ENCODE measurements around the gene SYNPO2. TPM values are rescaled to one million over a fixed set of nuclear protein-coding genes. Genes with fewer than 3 reads are reported as not detected.

The SYNPO2 gene
- total RNA-seq, 1 experiment from 2014 or later, result 0.93 TPM

GRCh38 chr4:118953276-118953675 is 64.6 kb downstream of the SYNPO2 start:
- no peak overlapping the region for H3K9ac ChIP-seq (ENCODE audit: low read length)
- no peaks in the 10 kb centered on the region for H3K79me2 ChIP-seq (ENCODE audit: insufficient read depth, low read length)
- no peak overlapping the region for H3K27ac ChIP-seq (ENCODE audit: low read depth, low read length)
- no peak overlapping the region for H3K4me2 ChIP-seq (ENCODE audit: low read length)
- no peak overlapping the region for H3K4me3 ChIP-seq (replicated peaks in 1 of 2; ENCODE audit: low read depth in 1 of 2, low read length in 2 of 2)
- no peaks in the 10 kb centered on the region for H3K27me3 ChIP-seq (ENCODE audit: insufficient read depth, low read length)
- H3K4me1 ChIP-seq (ENCODE audit: control insufficient read depth in 1 of 2, insufficient read depth in 2 of 2, low read length in 2 of 2), result no peaks in the 10 kb centered on the region
- H3K9me3 ChIP-seq (ENCODE audit: control insufficient read depth in 1 of 2, insufficient read depth in 1 of 2, low read depth in 1 of 2, low read length in 2 of 2), result no peaks in the 10 kb centered on the region
- H4K20me1 ChIP-seq (ENCODE audit: insufficient read depth), result no peaks in the 10 kb centered on the region
- intact Hi-C loops (cut with micrococcal nuclease), result no loop called here
- no peak for TF ChIP-seq YY1 (IDR thresholded peaks at IDR 0.05; ENCODE audit: extremely low read depth, insufficient replicate concordance, low read depth, low read length)
- no peak for TF ChIP-seq EGR1 (IDR thresholded peaks at IDR 0.05; ENCODE audit: low read depth)
- no peak for TF ChIP-seq ELF1 (IDR thresholded peaks at IDR 0.05; ENCODE audit: borderline replicate concordance, low read depth)
- TF ChIP-seq JUND (IDR thresholded peaks at IDR 0.05), result no peak
- TF ChIP-seq MAX (IDR thresholded peaks at IDR 0.05), result no peak
- no peak for TF ChIP-seq POLR2A (IDR thresholded peaks at IDR 0.05; ENCODE audit: borderline replicate concordance, extremely low read depth, insufficient read depth, insufficient read length)
- no peak for TF ChIP-seq FOSL1 (IDR thresholded peaks at IDR 0.05; ENCODE audit: low read depth)
- TF ChIP-seq RAD21 (IDR thresholded peaks at IDR 0.05; ENCODE audit: low read depth), result no peak
- no peak for TF ChIP-seq SP1 (IDR thresholded peaks at IDR 0.05; ENCODE audit: low read depth)
- TF ChIP-seq POLR2AphosphoS5 (IDR thresholded peaks at IDR 0.05; ENCODE audit: low read depth, low read length), result no peak
- no peak for TF ChIP-seq REST (IDR thresholded peaks at IDR 0.05; ENCODE audit: low read depth)
- TF ChIP-seq TCF7L2 (IDR thresholded peaks at IDR 0.05; ENCODE audit: borderline replicate concordance, extremely low read depth, insufficient read depth, insufficient read length), result no peak
- TF ChIP-seq ZFX (IDR thresholded peaks at IDR 0.05), result no peak
- TF ChIP-seq CTCF (IDR thresholded peaks at IDR 0.05 in 2 of 3, conservative IDR thresholded peaks at IDR 0.05 in 1 of 3; ENCODE audit: borderline replicate concordance in 1 of 3, insufficient read depth in 1 of 3, low read depth in 2 of 3, low read length in 2 of 3), result no peak
- no peak for TF ChIP-seq SRF (IDR thresholded peaks at IDR 0.05; ENCODE audit: low read depth)
- no peak for TF ChIP-seq EZH2 (IDR thresholded peaks at IDR 0.05)
- no peak for TF ChIP-seq CBX3 (IDR thresholded peaks at IDR 0.05; ENCODE audit: low read depth)
- DNase-seq (ENCODE audit: low read depth, low spot score) (no peak), ATAC-seq (no peak)
- H2AFZ ChIP-seq (ENCODE audit: low read depth, low read length, poor library complexity, severe bottlenecking), result no peak overlapping the region
- no TSS peak for BruUV-seq (replicated peaks)
- H3K9me2 ChIP-seq (ENCODE audit: insufficient read depth), result no peaks in the 10 kb centered on the region
- H3K36me3 ChIP-seq (ENCODE audit: control insufficient read depth in 1 of 2, insufficient read depth in 2 of 2, low read length in 2 of 2), result no peaks in the 10 kb centered on the region
- ChIA-PET RAD21 (ENCODE audit: low non-redundant PET in 1 of 2, low total read pairs in 2 of 2, uncharacterized antibody in 2 of 2, unreplicated experiment in 2 of 2) (no interaction called here), CTCF (no interaction called here), POLR2A (no interaction called here)
